HG02938 (cell line): Measurements from ENCODE around the gene GATAD2B.

ENCODE experiments used
- ATAC-seq: cut with Tn5 transposase; IDR thresholded peaks from one replicate; pipeline ENCODE4 v1.9.1; 2021; ENCODE audit warnings: mild to moderate bottlenecking, moderate library complexity; ENCODE audit not compliant: unreplicated experiment

GATAD2B gene

DNA sequence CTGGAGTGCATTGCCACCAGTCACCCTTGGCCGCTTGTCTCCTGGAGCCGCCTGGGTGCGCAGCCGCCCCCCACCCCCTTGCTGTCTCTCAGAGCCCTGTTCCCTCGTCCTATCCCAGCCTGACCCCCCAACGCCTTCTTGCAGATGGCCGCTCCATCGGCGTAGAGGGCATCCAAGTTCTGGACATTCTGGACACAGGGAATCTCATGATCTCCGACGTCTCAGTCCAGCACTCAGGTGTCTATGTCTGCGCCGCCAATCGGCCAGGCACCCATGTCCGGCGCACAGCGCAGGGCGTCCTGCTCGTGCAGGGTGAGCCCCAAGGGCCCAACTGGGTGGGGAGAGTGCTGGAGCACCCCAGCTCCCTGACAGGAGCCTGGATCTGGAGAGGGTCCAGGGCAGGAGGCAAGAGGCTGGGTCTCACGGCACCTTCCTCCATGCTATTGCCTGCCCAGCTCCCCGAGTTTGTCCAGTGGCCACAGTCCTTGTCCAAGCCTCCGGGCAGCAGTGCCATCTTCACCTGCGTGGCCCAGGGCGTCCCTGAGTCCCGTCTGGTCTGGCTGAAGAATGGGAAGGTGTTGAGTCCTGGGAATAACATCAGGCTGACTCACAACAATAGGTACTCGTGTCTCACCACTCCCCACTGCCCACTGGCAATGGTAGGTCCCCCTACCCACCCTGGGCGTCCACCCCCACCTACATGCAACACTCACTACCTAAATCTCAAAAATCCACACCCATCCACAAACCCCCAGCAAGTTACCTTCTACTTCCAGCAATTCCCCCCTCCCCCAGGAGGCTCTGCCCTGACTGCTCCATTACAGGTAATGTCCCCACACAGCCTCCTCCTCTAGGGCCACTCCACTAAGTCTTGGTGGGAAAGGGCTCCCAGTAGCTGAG lies 123.0 kb downstream of the GATAD2B start:
- ATAC-seq = no peak

GRCh38 chr1:153799016-153799415 lies 123.8 kb downstream of the GATAD2B start:
- ATAC-seq = no peak

- ATAC-seq = no peak
These were observed 124.3 kb downstream of the GATAD2B start for GRCh38 chr1:153798468-153798780.

GRCh38 chr1:153796786-153797659 lies 125.7 kb downstream of the GATAD2B start:
- ATAC-seq = no peak

DNA sequence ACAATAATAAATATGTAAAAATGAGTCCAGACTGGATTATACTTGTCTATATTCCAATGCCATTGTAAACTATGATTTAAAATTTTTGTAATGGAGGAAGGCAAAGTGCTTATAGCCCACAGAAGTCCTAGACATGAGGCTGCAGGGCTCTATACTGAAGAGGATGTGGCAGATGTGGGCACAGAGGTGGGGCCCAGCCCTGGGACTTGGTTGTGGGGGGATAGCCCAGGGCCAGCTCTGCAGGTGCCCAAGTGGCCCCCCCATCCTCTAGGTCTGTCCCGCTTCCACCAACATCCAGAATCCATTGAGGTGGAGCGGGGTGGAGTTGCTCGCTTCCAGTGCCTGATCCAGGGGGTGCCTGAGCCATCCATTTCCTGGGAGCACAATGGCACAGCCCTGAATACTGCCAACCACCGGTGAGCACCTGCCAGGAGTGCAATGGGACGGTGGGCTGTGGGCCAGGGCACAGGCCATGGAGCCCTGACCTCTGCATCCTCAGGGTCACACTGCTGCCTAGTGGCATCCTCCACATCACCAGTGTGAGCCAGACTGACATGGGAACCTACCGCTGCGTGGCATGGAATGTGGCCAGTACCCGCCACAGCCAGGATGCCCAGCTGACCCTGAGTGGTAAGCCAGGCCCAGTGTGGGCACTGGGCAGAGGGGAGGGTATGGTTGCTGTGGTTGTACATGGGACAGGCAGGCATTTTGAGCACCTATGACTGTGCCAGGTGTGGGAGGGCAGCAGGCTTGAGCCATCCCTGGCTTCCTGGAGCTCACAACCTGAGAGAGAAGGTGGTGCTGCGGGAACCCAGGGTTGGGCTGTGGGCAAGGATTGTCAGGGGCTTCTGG lies 126.6 kb downstream of the GATAD2B start:
- ATAC-seq = no peak

- ATAC-seq = no peak
These were observed 127.4 kb downstream of the GATAD2B start for GRCh38 chr1:153795330-153795837.

DNA sequence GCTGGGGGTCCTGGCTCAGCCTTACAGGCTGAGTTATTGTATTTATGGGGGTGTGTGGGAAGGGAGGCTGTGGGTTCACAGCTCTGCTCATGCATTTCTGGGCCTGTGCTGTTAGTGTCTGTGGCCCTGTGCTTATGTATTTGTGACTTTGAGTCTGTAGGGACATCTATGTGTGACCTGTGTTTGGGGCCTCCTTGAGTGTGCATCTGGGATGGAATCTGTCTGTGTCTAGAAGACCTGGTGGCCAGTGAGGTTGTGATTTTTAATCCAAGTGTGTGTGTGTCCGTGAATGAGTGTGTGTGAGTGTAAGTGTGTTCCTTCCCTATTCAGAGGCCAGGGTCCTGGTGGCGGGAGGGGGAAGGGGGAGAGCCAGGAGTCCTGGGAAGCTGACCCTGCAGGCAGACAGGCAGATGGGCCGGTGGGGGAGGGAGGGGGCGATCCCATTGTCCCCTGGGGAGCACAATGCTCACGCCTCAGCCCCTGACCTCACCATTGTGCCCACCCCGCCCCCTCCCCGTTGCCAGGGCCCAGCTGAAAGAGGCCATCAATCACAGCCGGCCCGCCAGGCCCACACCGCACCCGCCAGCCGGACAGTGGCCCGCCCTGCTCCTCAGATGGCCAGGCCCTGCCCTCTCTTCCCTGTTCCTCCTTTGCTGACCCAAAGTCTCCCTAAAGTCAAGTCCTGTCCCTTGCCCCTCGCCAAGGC lies 128.0 kb downstream of the GATAD2B start:
- ATAC-seq = no peak

GRCh38 chr1:153793973-153794615 lies 128.7 kb downstream of the GATAD2B start:
- ATAC-seq = no peak

GRCh38 chr1:153793261-153793972 lies 129.4 kb downstream of the GATAD2B start:
- no peak for ATAC-seq

DNA sequence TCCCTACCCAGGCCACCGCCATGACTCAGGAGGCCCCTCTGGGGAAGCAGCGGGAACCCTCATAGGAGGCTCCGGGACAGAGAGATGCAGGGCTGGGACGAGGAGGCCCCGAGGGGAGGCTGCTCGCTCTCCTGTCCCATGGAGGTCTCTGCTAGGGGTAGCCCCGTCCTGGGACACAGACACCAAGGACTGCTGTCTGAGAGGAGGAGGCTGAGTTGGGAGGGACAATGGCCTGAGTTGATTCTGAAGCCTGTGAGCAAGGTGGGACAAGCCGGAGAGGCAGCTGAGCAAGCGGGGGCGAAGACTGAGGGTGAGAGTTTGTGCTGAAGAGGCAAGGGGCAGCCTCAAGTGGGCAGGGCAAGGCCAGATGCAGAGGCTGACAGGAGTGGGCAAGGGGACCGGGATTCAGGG lies 130.1 kb downstream of the GATAD2B start:
- ATAC-seq = no peak

- no peak for ATAC-seq
These were observed 131.0 kb downstream of the GATAD2B start for GRCh38 chr1:153791648-153792253.

DNA sequence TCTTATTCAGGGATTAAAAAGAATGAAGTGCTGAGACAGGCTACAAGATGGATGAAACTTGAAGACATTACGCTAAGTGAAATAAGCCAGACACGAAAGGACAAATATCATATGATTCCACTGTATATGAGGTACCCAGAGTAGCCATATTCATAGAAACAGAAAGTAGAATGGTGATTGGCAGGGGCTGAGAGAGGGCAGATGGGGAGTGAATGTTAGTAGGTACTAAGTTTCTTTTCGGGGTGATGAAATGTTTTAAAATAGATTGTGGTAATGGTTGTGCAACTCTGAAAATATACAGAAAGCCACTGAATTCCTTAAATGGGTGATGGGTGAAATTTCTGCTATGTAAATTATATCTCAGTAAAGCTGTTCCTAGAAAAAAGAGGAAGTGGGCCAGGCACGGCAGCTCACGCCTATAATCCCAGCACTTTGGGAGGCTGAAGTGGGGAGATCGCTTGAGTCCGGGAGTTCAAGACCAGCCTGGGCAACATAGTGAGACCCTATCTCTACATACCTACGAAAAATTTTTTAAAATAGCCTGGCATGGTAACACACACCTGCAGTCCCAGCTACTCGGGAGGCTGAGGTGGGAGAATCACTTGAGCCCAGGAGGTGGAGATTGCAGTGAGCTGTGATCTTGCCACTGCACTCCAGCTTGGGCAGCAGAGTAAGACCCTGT lies 131.7 kb downstream of the GATAD2B start:
- ATAC-seq = peak; percentile 92

- ATAC-seq = peak; percentile 14
These were observed 132.3 kb downstream of the GATAD2B start for GRCh38 chr1:153790313-153790965.

- ATAC-seq = no peak
These were observed 133.2 kb downstream of the GATAD2B start for GRCh38 chr1:153789478-153790034.

DNA sequence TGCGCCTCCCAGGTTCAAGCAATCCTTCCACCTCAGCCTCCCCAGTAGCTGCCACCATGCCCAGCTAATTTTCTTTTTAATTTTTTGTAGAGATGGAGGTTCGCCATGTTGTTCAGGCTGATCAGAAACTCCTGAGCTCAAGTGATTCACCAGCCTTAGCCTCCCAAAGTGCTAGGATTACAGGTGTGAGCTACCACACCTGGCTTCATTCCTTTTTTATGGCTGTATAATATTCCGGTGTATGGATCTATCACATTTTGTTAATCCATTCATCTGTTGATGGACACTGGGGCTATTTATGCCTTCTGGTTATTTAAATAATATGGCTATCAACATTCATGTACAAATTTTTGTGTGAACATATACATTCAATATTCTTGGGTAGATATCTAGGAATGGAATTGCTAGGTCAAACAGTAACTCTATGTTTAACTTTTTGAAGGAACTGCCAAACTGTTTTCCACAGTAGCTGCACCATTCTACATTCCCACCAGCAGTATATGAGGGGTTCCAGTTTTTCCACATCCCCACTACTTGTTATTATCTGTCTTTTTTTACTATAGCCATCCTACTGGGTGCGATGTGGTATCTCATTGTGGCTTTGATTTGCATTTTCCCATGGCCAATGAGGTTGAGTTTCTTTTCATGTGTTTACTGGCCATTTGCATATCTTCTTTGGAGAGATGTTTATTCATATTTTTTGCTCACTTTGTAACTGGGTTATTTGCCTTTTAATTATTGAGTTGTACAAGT lies 136.6 kb downstream of the GATAD2B start:
- no peak for ATAC-seq
